ENCODE measurements around the gene PHF2.

PHF2 gene

DNA sequence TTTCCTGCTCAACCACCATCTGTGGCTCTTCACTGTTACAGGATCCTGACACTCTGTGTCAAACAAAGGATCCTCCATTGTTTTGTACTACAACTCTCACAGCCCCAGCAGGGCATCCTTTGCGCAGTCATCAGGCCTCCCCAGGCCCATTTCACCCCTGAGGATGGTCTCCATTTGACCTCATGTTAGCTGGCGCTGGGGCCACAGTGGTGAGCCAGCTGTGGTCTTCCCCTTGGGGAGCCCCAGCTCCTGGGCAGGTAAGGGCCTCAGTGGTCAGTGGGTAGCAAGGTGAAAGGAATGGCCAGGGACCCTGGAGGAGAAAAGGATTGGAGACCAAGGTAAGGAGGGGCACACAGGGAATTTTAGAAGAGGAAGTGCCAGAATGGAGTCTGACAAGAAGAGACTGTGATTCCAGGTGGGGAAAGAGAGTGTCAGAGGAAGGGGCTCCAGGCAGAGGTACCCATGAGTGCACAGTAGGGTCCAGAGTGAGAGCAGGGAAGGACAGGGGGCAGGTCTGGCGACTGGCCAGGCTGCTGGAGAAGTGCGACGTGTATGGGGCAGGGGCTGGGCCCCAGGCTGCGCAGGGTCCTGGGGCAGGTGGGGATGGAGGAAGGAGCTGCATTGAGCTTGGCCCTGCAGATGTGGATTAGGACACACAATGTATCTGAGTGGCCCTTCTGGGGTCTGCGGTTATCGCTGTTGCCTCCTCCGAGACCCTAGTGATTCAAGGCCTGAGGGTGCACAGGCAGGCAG is 109.9 kb downstream of the PHF2 start:
- H3K27me3 ChIP-seq (ENCODE audit: insufficient read depth, low read depth, severe bottlenecking): no peaks in the 10 kb centered on the region
- H3K27ac ChIP-seq: no peak overlapping the region
- H3K4me3 ChIP-seq (ENCODE audit: low read depth, low read length): no peak overlapping the region
- no peaks in the 10 kb centered on the region for H3K36me3 ChIP-seq
- no peak for DNase-seq
- TF ChIP-seq, protein P1, sequence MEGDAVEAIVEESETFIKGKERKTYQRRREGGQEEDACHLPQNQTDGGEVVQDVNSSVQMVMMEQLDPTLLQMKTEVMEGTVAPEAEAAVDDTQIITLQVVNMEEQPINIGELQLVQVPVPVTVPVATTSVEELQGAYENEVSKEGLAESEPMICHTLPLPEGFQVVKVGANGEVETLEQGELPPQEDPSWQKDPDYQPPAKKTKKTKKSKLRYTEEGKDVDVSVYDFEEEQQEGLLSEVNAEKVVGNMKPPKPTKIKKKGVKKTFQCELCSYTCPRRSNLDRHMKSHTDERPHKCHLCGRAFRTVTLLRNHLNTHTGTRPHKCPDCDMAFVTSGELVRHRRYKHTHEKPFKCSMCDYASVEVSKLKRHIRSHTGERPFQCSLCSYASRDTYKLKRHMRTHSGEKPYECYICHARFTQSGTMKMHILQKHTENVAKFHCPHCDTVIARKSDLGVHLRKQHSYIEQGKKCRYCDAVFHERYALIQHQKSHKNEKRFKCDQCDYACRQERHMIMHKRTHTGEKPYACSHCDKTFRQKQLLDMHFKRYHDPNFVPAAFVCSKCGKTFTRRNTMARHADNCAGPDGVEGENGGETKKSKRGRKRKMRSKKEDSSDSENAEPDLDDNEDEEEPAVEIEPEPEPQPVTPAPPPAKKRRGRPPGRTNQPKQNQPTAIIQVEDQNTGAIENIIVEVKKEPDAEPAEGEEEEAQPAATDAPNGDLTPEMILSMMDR (IDR thresholded peaks at IDR 0.05; ENCODE audit: low read depth, low read length): no peak
- peaks cover 11% of the 10 kb centered on the region for H3K9me3 ChIP-seq (ENCODE audit: severe bottlenecking)

DNA sequence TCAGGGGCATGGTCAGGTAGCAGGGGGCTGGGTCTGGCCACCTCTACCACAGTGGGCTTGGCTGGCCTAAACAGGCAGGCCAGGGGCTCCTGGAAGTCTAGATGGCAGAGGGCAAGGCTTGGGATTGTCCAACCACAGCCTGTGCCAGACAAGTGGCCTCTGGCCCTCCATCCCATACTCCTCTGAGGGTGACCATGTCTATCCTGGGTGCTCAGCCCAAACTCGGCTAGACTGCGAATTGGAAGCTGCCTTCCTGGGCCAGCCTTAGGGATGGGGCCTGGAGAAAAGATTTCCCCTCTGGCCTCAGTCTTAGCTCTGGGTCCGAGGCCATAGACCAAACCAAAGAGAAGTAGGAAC is 110.5 kb downstream of the PHF2 start:
- TF ChIP-seq, protein P1 (IDR thresholded peaks at IDR 0.05; ENCODE audit: low read depth, low read length): no peak
- H3K4me3 ChIP-seq (ENCODE audit: low read depth, low read length): no peak overlapping the region
- no peaks in the 10 kb centered on the region for H3K36me3 ChIP-seq

DNA sequence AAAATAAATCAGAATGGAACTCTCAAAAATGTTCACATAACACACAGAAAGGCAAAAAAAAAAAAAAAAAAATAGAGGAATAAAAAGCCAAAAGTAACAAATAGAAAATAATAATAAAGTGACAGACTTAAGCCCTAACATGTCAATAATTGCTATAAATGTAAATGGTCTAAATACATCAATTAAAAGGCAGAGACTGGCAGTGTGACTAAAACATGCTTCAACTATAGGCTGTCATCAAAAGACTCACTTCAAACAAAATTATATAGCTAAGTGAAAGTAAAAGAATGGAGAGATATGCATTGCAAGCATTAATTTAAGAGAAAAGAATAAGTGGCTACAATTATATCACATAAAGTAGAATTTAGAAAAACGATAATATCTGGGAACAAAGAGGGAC is 114.2 kb downstream of the PHF2 start:
- Histone ChIP-seq H3K9me3 (ENCODE audit: severe bottlenecking) (peaks cover 11% of the 10 kb centered on the region), H3K27ac (no peak overlapping the region), H3K36me3 (no peaks in the 10 kb centered on the region), H3K4me3 (ENCODE audit: low read depth, low read length) (no peak overlapping the region), H3K27me3 (ENCODE audit: insufficient read depth, low read depth, severe bottlenecking) (no peaks in the 10 kb centered on the region)
- no peak for DNase-seq
- TF ChIP-seq, protein P1 (IDR thresholded peaks at IDR 0.05; ENCODE audit: low read depth, low read length): no peak

More for the DNA sequence above, 110.5 kb downstream of the PHF2 start:
- Histone ChIP-seq H3K27ac (no peak overlapping the region), H3K9me3 (ENCODE audit: severe bottlenecking) (peaks cover 11% of the 10 kb centered on the region), H3K27me3 (ENCODE audit: insufficient read depth, low read depth, severe bottlenecking) (no peaks in the 10 kb centered on the region)
- DNase-seq: no peak

DNA sequence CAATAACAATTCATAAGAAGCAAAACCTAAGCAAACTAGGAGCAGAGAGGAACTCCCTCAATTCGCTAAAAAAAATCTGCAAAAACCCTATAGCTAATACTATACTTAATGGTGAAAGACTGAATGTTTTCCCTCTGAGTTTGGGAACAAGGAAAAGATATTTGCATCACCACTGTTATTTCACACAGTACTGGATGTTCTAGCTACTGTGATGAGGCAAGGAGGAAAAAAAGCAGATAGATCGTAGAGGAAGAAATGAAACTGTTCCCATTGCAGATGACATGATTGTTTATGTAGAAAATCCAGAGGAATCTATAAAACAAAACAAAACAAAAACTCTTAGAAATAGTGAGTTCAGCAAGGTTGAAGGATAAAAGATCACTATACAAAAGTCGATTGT is 116.7 kb downstream of the PHF2 start:
- TF ChIP-seq, protein P1 (IDR thresholded peaks at IDR 0.05; ENCODE audit: low read depth, low read length): no peak
- no peak overlapping the region for H3K4me3 ChIP-seq (ENCODE audit: low read depth, low read length)

DNA sequence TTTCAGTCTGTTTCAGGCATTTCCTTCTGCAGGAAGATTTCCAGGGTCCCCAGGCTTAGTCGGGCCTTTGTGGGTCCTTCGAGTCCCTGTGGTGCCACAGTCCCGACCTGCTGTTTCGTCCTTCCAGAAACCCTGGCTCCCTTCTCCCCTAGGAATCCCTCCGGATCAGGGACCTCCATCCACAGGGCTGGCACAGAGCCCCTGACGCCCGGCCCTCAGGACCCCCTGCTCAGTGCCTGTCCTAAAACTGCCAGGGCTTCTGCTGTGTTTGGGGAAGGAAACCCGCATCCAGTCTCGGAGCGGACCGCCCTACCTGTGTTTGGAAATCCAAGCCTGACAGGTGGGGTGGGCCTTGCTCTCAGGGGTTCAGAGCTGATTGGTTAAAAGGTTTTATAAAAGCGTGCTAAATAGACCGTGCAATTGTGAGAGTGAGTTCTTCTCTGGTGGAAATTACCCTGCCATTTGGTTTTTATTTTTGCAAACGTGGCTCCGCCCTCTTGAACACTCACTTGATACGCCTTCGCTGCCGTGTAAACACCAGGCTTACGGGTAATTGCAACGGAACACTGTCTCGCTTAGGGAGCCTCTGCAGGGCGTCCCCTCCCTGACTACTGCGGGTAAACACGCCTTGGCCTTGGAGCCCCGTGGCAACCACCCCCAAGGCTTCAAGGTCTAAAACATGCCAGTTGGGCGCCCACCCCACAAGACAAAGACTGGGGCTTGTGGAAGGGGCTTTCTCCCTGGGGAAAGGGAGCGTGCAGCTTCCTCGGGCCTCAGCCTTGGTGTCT is 121.2 kb downstream of the PHF2 start:
- Histone ChIP-seq H3K27ac (no peak overlapping the region), H3K4me3 (ENCODE audit: low read depth, low read length) (no peak overlapping the region), H3K9me3 (ENCODE audit: severe bottlenecking) (peaks cover 11% of the 10 kb centered on the region), H3K36me3 (no peaks in the 10 kb centered on the region), H3K27me3 (ENCODE audit: insufficient read depth, low read depth, severe bottlenecking) (no peaks in the 10 kb centered on the region)
- no peak for DNase-seq
- TF ChIP-seq, protein P1 (IDR thresholded peaks at IDR 0.05; ENCODE audit: low read depth, low read length): no peak

More for the DNA sequence above, 116.7 kb downstream of the PHF2 start:
- H3K9me3 ChIP-seq (ENCODE audit: severe bottlenecking): peaks cover 18% of the 10 kb centered on the region
- no peak for DNase-seq
- no peaks in the 10 kb centered on the region for H3K27me3 ChIP-seq (ENCODE audit: insufficient read depth, low read depth, severe bottlenecking)
- H3K27ac ChIP-seq: no peak overlapping the region
- no peaks in the 10 kb centered on the region for H3K36me3 ChIP-seq

All from WERI-Rb-1 (cell line).